PFSK-1 (cell line): ENCODE data around the gene OXLD1.

Experiments used
- FOXP2 ChIP-seq: optimal IDR thresholded peaks from 2 replicates; pipeline ENCODE3; 2011; ENCODE audit warnings: borderline replicate concordance, control low read depth, inconsistent platforms; ENCODE audit not compliant: insufficient read depth; ENCODE audit errors: extremely low read length, extremely low read depth
- POLR2AphosphoS5 ChIP-seq: IDR thresholded peaks from 2 replicates; pipeline ENCODE4 v1.6.1; 2012; ENCODE audit warnings: low read depth, mild to moderate bottlenecking, control low read depth, low read length, moderate library complexity
- SIN3A ChIP-seq: IDR thresholded peaks from 2 replicates; pipeline ENCODE4 v1.6.1; 2012; ENCODE audit warnings: mild to moderate bottlenecking, low read length, moderate library complexity, borderline replicate concordance; ENCODE audit not compliant: insufficient read depth
- TAF1 ChIP-seq: IDR thresholded peaks from 2 replicates; pipeline ENCODE4 v1.6.1; 2012; ENCODE audit warnings: low read length, control low read depth, borderline replicate concordance; ENCODE audit not compliant: insufficient read depth
- TF ChIP-seq, protein P1 (sequence below), 2 experiments: IDR thresholded peaks; 2 replicates each; pipeline versions ENCODE4 v1.6.1 to v1.8.0; 2011 to 2012; ENCODE audit warnings: low read depth in 2 of 2, low read length in 2 of 2, control low read depth in 1 of 2, inconsistent platforms in 1 of 2, mild to moderate bottlenecking in 1 of 2, moderate library complexity in 1 of 2; ENCODE audit not compliant: insufficient read depth in 1 of 2

DNA sequence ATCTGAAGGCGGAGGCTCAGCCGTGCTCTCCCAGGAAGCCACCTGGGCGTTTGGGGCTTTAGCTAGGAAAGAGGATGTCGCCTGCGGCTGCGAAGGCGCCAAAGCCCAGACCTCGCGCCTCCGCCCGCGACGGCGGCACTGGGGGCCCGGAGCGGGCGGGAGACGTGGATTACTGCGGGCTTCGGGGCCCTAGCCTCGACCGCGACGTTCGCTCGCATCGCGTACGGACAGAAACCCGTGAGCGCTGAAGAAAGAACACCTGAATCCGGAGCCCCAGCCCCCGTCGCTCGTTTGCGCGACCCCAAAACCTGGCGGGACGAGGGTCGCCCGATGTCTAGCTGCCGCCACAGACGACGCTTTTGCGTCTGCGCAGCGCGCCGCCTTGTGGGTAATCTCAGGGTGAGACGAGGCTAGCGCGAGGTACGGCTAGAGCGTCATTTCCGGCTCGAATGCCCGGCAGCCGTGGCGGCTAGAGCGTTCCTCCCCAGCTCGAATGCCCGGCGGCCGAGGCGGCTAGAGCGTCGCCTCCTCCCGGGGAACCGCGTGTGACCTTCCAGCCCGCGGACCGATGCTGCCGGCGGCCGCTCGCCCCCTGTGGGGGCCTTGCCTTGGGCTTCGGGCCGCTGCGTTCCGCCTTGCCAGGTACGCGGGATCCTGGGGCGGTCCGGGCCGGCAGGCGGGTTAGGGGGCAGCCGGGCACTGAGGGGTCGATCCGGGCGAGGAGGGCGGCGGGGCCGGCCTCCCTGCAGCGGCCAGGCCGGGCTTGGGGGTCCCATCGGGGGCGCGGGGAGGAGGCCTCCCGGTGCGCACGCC lies 36.7 kb upstream of the OXLD1 start, which contains the start of gene MRPL12:
- TF ChIP-seq POLR2AphosphoS5 = peak; percentile 94
- peak; percentile 96 for TF ChIP-seq TAF1
- TF ChIP-seq, protein P1, sequence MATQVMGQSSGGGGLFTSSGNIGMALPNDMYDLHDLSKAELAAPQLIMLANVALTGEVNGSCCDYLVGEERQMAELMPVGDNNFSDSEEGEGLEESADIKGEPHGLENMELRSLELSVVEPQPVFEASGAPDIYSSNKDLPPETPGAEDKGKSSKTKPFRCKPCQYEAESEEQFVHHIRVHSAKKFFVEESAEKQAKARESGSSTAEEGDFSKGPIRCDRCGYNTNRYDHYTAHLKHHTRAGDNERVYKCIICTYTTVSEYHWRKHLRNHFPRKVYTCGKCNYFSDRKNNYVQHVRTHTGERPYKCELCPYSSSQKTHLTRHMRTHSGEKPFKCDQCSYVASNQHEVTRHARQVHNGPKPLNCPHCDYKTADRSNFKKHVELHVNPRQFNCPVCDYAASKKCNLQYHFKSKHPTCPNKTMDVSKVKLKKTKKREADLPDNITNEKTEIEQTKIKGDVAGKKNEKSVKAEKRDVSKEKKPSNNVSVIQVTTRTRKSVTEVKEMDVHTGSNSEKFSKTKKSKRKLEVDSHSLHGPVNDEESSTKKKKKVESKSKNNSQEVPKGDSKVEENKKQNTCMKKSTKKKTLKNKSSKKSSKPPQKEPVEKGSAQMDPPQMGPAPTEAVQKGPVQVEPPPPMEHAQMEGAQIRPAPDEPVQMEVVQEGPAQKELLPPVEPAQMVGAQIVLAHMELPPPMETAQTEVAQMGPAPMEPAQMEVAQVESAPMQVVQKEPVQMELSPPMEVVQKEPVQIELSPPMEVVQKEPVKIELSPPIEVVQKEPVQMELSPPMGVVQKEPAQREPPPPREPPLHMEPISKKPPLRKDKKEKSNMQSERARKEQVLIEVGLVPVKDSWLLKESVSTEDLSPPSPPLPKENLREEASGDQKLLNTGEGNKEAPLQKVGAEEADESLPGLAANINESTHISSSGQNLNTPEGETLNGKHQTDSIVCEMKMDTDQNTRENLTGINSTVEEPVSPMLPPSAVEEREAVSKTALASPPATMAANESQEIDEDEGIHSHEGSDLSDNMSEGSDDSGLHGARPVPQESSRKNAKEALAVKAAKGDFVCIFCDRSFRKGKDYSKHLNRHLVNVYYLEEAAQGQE (IDR thresholded peaks at IDR 0.05; ENCODE audit: insufficient read depth in 1 of 2, low read depth in 2 of 2, low read length in 2 of 2) = peak; percentile 16 to 45; a peak in 1 of 4 replicates
- peak; percentile 38; the same call in 1 of the 2 replicates for TF ChIP-seq SIN3A
- TF ChIP-seq FOXP2 = no peak
